NCI-H2029 treated with DMSO at 0.1 percent for 48 hours (cell line): ENCODE measurements around the gene ALDH3B2.
"Not testable (repeated sequence)": the region's sequence is repeated elsewhere in the genome, so short reads cannot be mapped to it uniquely, and the experiment has no call there.

ENCODE experiments used
- DNase-seq: peaks from one replicate; lab custom pipeline; 2025; lab: John Stamatoyannopoulos, UW

Gene ALDH3B2, protein sequence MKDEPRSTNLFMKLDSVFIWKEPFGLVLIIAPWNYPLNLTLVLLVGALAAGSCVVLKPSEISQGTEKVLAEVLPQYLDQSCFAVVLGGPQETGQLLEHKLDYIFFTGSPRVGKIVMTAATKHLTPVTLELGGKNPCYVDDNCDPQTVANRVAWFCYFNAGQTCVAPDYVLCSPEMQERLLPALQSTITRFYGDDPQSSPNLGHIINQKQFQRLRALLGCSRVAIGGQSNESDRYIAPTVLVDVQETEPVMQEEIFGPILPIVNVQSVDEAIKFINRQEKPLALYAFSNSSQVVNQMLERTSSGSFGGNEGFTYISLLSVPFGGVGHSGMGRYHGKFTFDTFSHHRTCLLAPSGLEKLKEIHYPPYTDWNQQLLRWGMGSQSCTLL

GRCh38 chr11:67674442-67674871 lies at the start of gene ALDH3B2:
Gene ALDH3B2 (minus strand): TSS chr11:67674623. CDS start chr11:67666935, 7,688 bp downstream.
- DNase-seq = no peak

GRCh38 chr11:67723036-67723435 lies 48.6 kb upstream of the ALDH3B2 start:
- DNase-seq = not testable (repeated sequence)

DNA sequence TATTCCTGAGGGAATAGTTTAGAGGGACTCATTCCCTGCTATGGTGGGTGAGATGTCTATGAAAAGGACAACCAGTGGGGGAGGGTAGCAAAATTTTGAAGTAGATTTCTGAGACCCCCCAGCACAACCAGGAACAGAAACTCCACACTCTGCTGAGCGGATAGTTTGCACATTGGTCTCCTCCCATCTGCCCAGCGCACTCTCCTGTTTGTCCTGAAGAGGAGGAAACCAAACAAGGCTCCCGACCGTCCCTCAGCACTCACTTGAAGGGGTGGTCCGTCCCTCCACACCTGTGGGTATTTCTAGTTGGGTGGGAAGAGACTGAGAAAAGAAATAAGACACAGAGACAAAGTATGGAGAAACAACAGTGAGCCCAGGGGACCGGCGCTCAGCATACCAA lies 41.8 kb upstream of the ALDH3B2 start:
- not testable (repeated sequence) for DNase-seq

DNA sequence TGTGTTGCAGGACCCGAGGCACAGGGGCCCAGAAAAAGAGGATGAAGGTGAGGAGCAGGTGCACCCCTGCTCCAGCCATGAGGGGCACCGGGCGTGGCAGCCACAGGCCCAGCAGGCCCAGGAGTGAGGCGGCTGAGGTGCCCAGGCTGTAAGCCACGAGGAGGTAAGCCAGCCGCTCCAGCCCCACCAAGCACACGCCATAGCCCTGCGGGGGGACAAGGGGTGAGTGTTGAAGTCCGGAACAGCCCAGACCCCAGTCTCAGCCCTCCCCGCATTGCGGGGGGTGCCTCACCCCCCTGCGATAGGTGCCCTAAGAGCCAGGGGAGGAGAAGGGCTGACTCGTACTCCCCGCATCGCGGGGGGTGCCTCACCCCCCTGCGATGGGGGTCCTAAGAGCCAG lies 41.4 kb upstream of the ALDH3B2 start:
- not testable (repeated sequence) for DNase-seq

DNA sequence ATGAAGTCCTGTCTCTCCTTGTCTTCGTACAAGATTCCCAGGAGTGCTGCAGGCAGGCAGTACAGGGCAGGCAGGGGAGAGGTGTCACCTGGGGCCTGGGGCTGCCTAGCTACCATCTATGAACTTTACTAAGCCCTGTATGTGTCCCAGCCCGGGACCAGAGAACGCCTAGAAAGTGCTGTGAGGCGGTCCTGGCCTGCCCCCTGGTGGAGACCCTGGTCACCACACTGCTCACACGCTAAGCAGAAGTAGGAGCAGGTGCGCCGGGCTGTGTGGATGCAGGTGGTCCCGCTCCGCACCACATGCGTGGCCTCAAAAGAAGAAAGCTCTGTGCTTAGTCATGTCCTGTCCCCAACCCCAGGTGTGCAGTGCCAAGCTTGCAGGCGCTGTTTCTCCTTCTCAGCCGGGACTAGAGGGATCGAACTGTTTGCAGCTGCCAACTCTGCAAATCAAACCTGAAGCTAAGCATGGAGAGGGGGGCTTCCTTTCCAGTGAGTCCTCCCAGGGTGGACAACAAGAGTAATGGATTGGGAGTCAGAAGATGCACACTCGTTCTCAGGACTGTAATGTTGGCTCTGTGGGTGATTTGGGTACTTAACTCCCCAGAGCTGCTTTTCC lies 39.6 kb upstream of the ALDH3B2 start:
- DNase-seq = not testable (repeated sequence)

- not testable (repeated sequence) for DNase-seq
Measured at GRCh38 chr11:67711676-67712075, 37.3 kb upstream of the ALDH3B2 start.

- DNase-seq = not testable (repeated sequence)
Measured at GRCh38 chr11:67711212-67711611, 36.8 kb upstream of the ALDH3B2 start.

DNA sequence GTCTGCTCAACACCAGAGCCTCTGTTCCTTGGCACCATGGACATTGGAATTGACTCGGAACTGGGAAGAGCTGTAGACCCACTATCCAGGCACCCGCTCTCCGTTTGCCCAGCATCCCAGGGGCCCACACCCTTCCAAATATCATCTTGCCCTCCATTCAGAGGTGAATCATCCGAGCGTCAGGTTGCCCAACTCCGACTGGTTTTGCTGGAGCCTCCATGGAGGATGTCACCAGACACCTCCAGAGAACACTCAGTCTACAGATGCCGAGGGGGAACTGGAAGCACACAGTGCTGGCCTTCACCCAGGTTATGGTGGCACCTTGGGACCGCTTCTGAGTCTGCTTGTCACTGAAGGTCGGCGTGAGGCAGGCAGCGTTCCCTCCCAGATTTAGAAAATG lies 35.4 kb upstream of the ALDH3B2 start:
- DNase-seq = not testable (repeated sequence)

- DNase-seq = no peak
Measured at GRCh38 chr11:67705264-67705663, 30.8 kb upstream of the ALDH3B2 start.

DNA sequence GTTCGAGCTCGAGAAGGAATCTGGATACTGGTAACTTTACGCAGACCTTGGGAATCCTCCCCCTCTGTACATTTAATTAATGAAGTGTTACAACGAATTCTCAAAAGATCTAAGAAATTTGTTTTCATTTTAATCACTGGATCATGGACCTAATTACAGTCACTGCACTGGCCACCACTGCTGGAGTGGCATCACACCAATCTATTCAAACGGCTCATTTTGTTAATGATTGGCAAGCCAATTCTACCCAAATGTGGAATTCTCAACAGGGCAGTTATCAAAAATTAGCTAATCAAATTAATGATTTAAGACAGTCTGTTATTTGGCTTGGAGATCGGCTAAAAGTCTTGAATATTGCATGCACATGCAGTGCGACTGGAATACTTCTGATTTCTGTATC lies 30.1 kb upstream of the ALDH3B2 start:
- no peak for DNase-seq

- DNase-seq = not testable (repeated sequence)
Measured at GRCh38 chr11:67703709-67704108, 29.3 kb upstream of the ALDH3B2 start.

GRCh38 chr11:67700548-67701262 lies 26.3 kb upstream of the ALDH3B2 start:
- DNase-seq = no peak

GRCh38 chr11:67700141-67700540 lies 25.7 kb upstream of the ALDH3B2 start:
- no peak for DNase-seq

DNA sequence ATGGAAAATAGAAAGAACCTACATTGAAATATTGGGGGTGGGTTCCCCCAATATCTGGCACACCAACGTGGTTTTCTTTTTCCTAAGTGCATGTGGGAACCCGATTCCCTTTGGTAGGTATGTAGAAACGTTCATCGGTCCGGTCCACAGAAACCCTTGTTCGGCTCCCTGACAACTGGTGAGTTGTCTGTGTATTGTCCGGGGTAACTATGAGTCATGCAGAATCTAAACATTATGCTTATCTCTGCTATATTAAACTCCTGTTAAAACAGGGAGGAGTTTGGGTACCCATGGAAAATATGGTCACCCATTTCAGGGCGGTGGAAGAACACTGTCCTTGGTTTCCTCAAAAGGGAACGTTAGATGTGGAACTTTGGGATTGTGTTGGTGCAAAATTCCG lies 25.1 kb upstream of the ALDH3B2 start:
- no peak for DNase-seq

- DNase-seq = no peak
Measured at GRCh38 chr11:67698247-67698646, 23.8 kb upstream of the ALDH3B2 start.

- no peak for DNase-seq
Measured at GRCh38 chr11:67697846-67698245, 23.4 kb upstream of the ALDH3B2 start.

DNA sequence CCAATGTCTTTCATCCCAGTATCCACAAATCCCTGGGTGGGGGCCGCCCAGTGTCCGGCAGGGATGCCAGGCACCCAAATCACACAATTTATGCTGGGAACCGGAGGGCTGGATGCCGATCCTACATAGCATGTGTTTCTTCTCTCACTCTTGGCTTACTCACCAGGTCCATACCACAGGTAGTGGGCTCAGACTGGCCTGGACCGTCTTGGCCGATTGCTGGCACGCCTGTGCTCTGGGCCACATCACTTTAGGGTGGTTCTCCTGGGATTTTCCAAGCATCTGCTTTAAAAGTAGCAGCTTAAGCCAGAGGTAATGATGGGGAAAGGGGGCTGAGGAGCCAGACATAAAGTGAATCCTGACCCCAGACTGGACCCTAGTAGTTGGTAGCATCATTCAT lies 22.6 kb upstream of the ALDH3B2 start:
- no peak for DNase-seq

GRCh38 chr11:67695606-67696005 lies 21.2 kb upstream of the ALDH3B2 start:
- no peak for DNase-seq

DNA sequence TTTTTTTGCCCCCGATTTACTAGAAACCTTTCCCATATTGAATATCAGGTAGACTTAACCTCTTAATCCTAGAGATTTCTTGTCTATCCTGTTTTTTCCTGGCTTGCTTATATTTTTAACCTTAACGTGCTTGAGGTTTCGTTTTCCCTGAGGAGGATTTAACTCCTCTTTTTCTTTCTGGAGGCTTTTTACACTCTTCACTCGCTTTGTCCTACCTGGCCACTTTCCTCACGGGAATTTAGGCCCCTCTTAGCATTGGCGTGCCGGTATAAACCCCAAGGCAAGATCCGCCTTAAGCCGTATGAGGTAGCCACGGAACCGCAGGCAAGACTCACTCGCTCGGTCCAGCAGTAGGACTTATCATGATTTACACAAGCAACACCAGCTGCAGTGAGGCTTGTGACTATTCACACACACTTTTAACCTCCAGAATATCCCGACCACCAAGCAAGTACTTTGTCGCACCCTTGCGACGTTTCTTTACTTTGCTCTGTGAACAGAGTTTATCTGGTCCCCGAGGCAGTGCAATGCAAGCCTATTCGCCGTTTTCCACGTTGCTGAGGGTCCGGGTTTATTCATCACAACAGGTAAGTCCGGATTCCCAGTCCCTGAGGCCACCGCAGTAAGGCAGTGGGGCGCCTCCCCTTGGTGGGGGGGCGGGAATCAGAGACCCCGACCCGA lies 20.6 kb upstream of the ALDH3B2 start:
- DNase-seq = no peak

GRCh38 chr11:67691149-67691548 lies 16.7 kb upstream of the ALDH3B2 start:
- no peak for DNase-seq

- no peak for DNase-seq
Measured at GRCh38 chr11:67689178-67689577, 14.8 kb upstream of the ALDH3B2 start.

DNA sequence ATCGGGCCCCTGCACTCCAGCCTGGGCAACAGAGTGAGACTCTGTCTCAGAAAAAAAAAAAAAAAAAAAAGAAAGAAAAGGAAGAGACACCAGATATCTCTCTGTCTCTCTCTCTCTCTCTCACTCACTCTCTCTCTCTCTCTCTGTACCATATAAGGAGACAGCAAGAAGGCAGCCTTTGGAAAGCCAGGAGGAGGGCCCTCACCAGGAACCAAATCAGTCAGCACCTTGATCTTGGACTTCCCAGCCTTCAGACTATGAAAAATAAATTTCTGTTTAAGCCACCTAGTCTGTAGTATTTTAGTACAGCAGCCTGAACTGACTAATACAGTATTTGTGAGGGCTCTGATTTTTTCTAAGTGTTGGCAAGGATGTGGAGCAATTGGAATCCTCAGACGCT lies 13.6 kb upstream of the ALDH3B2 start:
- DNase-seq = no peak
